Limb (tissue), 2 donors: ENCODE measurements around the gene TUFM.
"Not testable (repeated sequence)": the region's sequence is repeated elsewhere in the genome, so short reads cannot be mapped to it uniquely, and the experiment has no call there.

Experiments
- DNase-seq, 2 donors: peaks; one replicate each; pipeline ENCODE4 v3.0.0-alpha.2; 2016; ENCODE audit errors: extremely low spot score in 2 of 2

The TUFM gene

GRCh38 chr16:28846080-28846932 lies at the start of gene TUFM:
Gene TUFM (minus strand): TSS chr16:28846348. CDS start chr16:28846269, 79 bp downstream.
- DNase-seq, result peak; percentile 98 to 99

GRCh38 chr16:28895609-28896008 lies 49.5 kb upstream of the TUFM start:
- DNase-seq, result no peak

GRCh38 chr16:28893291-28893690 lies 47.1 kb upstream of the TUFM start:
- DNase-seq, result no peak

GRCh38 chr16:28891964-28892890 lies 46.1 kb upstream of the TUFM start:
- no peak for DNase-seq

DNA sequence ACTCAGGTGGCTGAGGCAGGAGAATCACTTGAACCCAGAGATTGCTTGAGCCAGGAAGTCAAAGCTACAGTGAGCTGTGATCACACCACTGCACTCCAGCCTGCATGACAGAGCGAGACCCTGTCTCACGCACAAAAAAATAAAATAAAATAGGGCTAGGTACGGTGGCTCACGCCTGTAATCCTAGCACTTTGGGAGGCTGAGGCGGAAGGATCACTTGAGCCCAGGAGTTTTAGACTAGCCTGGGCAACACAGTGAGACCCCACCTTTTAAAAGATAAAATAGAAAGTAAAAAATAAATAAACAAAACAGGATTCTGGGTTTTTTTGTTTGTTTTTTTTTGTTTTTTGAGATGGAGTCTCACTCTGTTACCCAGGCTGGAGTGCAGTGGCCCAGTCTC lies 44.2 kb upstream of the TUFM start:
- DNase-seq, result not testable (repeated sequence)

DNA sequence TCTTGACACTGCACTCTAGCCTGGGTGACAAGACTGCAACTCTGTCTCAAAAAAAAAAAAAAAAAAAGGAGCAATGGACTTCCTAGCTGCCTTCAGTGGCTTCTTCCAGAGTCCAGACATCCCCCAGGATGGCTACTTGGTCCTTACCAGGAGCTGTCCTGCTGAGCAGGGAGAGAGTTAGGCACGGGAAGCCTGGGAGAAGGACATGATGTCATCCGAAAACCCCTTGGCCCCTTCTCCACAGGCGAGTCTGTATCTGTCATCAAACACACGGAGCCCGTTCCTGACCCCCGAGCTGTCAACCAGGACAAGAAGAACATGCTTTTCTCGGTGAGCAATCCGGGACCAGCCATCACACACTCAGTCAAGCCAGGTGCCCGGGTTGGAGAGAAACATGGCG lies 40.8 kb upstream of the TUFM start:
- DNase-seq, result no peak

DNA sequence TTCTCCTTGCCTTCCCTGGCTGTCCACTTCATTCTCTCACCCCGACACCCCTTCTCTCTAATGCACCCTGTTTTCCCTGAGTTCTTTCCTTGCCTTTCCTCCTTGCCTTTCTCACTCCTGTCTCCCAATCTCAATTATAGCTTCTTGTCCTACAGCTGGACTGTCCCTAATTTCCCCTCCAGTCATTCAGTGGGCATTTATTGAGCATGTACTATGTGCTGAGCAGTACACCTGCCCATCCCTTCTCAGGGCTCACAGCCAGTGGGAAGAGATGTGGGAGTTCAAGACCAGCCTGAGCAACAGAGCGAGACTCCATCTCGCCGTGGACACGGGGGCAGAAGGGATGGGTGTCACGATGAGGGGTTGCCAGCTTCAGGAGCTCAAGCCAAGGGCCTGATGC lies 37.9 kb upstream of the TUFM start:
- no peak for DNase-seq

- DNase-seq, result no peak
These were observed 37.3 kb upstream of the TUFM start for GRCh38 chr16:28883221-28883996.

GRCh38 chr16:28882551-28883160 lies 36.5 kb upstream of the TUFM start:
- DNase-seq, result no peak

GRCh38 chr16:28881565-28881964 lies 35.4 kb upstream of the TUFM start:
- not testable (repeated sequence) for DNase-seq

DNA sequence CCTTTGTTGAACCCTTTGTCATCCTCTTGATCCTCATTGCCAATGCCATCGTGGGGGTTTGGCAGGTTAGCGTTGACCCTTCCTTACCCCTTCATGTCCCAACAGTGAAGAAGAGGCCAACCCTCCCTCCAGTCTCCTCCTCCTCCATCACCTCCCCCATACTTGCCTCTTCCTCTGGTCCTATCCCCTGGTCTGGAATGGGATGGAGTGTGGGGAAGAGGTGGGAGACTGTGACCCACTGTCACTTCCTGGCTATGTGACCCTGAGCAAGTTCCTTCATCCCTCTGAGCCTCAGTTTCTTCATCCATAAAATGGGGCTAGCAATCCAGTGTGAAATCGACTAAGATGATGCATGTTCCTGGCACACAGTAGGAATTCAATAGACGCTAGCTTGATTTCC lies 34.8 kb upstream of the TUFM start:
- DNase-seq, result no peak

GRCh38 chr16:28880589-28880915 lies 34.4 kb upstream of the TUFM start:
- DNase-seq, result no peak

- peak; percentile 87 to 94 for DNase-seq
These were observed 33.9 kb upstream of the TUFM start for GRCh38 chr16:28879841-28880588.

DNA sequence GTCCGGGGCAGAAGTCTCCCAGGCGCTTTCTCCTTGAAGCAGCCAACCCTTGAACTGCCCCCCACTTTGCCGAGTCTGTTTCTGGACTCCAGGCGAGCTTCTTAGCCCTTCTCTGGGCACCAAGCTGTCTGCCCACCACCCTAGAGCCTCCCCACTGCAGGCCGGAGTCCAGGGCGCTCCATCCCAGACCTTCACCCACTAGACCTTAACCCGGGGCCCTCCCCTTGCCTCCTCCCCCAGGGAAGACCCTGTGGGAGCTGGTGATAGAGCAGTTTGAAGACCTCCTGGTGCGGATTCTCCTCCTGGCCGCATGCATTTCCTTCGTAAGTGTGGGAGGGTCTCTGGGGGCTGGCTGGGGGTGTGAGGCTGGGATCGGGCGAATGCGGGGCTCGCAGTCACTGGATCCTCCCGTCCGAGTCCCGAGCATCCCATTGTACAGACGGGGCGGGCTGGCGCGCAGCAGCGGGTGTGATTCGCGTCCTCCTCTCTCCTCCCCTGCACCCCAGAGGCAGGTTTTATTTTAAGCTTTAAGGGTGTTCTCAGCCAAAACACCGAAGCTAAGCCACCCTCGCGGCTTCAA lies 33.2 kb upstream of the TUFM start:
- no peak for DNase-seq

GRCh38 chr16:28878083-28878926 lies 32.2 kb upstream of the TUFM start, which contains the start of gene ATP2A1:
Gene ATP2A1 (plus strand): TSS chr16:28878488. CDS start chr16:28878672, 184 bp downstream.
- DNase-seq, result no peak

DNA sequence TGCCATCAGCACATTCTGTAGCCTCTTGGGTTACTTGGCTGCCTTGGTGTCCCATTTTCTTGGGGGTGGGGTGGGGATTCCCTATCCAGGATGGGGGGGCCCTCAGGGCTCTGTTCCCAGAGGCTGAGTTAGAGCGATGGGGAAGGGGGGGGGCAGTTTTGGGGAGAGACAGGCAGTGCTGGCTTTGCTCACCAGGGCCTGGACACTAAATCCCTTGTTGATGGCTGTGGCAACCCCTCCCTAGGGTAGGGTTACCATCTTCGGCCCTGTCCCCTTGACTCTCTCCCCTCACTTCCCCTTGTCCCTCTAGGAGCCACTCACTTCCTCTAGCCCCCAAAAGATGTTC lies 31.5 kb upstream of the TUFM start:
- DNase-seq, result no peak

GRCh38 chr16:28876973-28877654 lies 31.0 kb upstream of the TUFM start:
- DNase-seq, result peak in 1 of 2 donors; percentile 28

GRCh38 chr16:28876019-28876659 lies 30.0 kb upstream of the TUFM start:
- no peak for DNase-seq
